Fibroblast of lung (primary cell): ENCODE measurements around the gene ZNF385B.

Source experiments
- EZH2 ChIP-seq: IDR thresholded peaks from 2 replicates; pipeline ENCODE4 v1.5.1; 2012; ENCODE audit warnings: low read length, control low read depth, mild to moderate bottlenecking; ENCODE audit errors: missing control alignments
- TF ChIP-seq, protein P1 (sequence below), 2 donors: IDR thresholded peaks in 1 of 2; conservative IDR thresholded peaks in 1 of 2; 1 replicate in 1 of 2; 2 replicates in 1 of 2; pipeline ENCODE4 v1.5.1; 2011 to 2012; ENCODE audit warnings: low read length in 2 of 2, control low read depth in 1 of 2, inconsistent platforms in 1 of 2, low read depth in 1 of 2, mild to moderate bottlenecking in 1 of 2

DNA sequence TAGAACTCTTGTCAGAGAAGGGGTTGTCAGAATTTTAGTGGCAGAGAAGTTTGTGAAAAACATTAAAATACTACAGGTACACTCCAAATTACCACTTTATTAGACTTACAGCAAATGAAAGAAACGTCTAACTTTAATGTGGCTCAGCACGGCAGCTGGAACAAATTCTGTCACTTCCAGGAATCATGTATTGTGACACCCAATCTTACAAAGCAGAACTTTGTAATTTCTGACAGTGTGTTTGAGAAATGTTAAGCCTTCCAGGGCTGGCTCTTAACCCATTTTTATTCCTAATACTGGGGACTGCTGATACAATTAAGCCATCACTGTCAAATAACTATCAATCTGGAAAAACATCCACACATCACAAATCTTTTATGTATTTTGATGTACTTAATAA lies 216.4 kb downstream of the ZNF385B start:
- no peak for TF ChIP-seq EZH2
- TF ChIP-seq, protein P1, sequence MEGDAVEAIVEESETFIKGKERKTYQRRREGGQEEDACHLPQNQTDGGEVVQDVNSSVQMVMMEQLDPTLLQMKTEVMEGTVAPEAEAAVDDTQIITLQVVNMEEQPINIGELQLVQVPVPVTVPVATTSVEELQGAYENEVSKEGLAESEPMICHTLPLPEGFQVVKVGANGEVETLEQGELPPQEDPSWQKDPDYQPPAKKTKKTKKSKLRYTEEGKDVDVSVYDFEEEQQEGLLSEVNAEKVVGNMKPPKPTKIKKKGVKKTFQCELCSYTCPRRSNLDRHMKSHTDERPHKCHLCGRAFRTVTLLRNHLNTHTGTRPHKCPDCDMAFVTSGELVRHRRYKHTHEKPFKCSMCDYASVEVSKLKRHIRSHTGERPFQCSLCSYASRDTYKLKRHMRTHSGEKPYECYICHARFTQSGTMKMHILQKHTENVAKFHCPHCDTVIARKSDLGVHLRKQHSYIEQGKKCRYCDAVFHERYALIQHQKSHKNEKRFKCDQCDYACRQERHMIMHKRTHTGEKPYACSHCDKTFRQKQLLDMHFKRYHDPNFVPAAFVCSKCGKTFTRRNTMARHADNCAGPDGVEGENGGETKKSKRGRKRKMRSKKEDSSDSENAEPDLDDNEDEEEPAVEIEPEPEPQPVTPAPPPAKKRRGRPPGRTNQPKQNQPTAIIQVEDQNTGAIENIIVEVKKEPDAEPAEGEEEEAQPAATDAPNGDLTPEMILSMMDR (conservative IDR thresholded peaks at IDR 0.05 in 1 of 2, IDR thresholded peaks at IDR 0.05 in 1 of 2; ENCODE audit: low read depth in 1 of 2, low read length in 2 of 2): no peak
